ENCODE results near the gene KIF19. TPM values are rescaled to one million over a fixed set of nuclear protein-coding genes. Genes with fewer than 3 reads are reported as not detected.

The KIF19 gene
- total and polyA plus RNA-seq, 2 of the 4 experiments (the other 2 are of a cell fraction), result not detected

DNA sequence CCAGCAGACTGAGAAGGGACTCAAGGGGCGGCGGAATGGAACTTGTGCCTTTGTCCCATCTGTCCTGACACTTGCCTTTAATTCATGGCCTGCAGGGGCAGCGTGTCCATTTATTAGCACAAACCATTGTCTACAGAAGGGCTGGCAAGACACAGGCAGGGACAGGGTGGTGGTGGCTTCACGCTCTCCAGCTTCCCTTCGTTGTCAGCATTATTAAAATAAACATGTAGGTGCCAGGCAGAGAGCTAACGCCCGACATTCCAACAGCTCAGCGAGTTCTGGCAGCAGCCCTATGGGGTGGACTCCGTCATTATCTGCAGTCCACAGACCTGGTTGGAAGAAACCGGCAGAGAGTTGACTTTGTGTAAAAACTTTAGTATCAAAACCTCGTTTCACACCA lies 35.7 kb upstream of the KIF19 start:
- WGBS, 2 experiments (ENCODE audit: extremely low coverage in 2 of 2, insufficient read length in 1 of 2), result 80% methylated on average over 3 of the region's 11 CpGs; no CpG with 5 or more reads in 1 of the 2 experiments

More for the DNA sequence above, 35.7 kb upstream of the KIF19 start:
- Histone ChIP-seq H3K18ac (ENCODE audit: low read depth, low read length) (no peak overlapping the region), H2BK20ac (ENCODE audit: low read depth, low read length) (no peak overlapping the region), H3K79me1 (ENCODE audit: low read depth in 1 of 2, low read length in 2 of 2) (no peaks in the 10 kb centered on the region), H4K5ac (ENCODE audit: low read depth, low read length) (no peak overlapping the region), H2BK5ac (ENCODE audit: low read depth, low read length, poor library complexity, severe bottlenecking) (no peak overlapping the region), H3K9ac (ENCODE audit: low read depth, low read length) (no peak overlapping the region), H3K27me3 (ENCODE audit: control insufficient read depth, insufficient read depth, low read length) (no peaks in the 10 kb centered on the region), H2AK5ac (ENCODE audit: low read depth, low read length) (no peak overlapping the region), H3K36me3 (ENCODE audit: control insufficient read depth, insufficient read depth, low read length) (no peaks in the 10 kb centered on the region), H2BK15ac (ENCODE audit: low read depth, low read length) (no peak overlapping the region), H2AK9ac (replicated peaks; ENCODE audit: low read depth, low read length, poor library complexity) (no peak overlapping the region), H3K4ac (ENCODE audit: low read depth, low read length) (no peak overlapping the region), H2BK120ac (ENCODE audit: low read depth, low read length) (no peak overlapping the region), H4K91ac (ENCODE audit: insufficient read depth, low read depth, low read length) (no peak overlapping the region), H3K4me3 (ENCODE audit: insufficient read depth, low read depth, low read length) (no peak overlapping the region), H3K23ac (ENCODE audit: low read depth, low read length) (no peak overlapping the region), H3K9me3 (ENCODE audit: control insufficient read depth, insufficient read depth, low read length) (no peaks in the 10 kb centered on the region), H3K9me1 (ENCODE audit: insufficient read depth, low read length) (no peaks in the 10 kb centered on the region), H3K56ac (ENCODE audit: extremely low read depth, insufficient read depth, low read length) (no peak overlapping the region), H4K8ac (ENCODE audit: low read depth in 2 of 2, low read length in 2 of 2) (no peak overlapping the region), H3K4me2 (ENCODE audit: low read depth, low read length) (no peak overlapping the region), H4K20me1 (ENCODE audit: insufficient read depth, low read length) (no peaks in the 10 kb centered on the region), H3K4me1 (ENCODE audit: control insufficient read depth, insufficient read depth, low read length) (no peaks in the 10 kb centered on the region), H3K27ac (ENCODE audit: insufficient read depth, low read length) (no peak overlapping the region), H2AFZ (replicated peaks; ENCODE audit: low read length, poor library complexity) (no peak overlapping the region), H3K14ac (replicated peaks; ENCODE audit: low read depth, low read length) (no peak overlapping the region)
- DNase-seq, result no peak
- in situ Hi-C loops (cut with MboI; ENCODE audit: low sequenced_read_pairs) (no loop called here), intact Hi-C loops (cut with micrococcal nuclease) (no loop called here), dilution Hi-C loops (cut with HindIII; ENCODE audit: low sequenced_read_pairs, unreplicated experiment) (no loop called here)
- ChIA-PET POLR2A (ENCODE audit: unreplicated experiment) (no interaction called here), CTCF (no interaction called here)
- TF ChIP-seq CHD1 (IDR thresholded peaks at IDR 0.05; ENCODE audit: low read depth, low read length) (no peak), NFE2L2 (IDR thresholded peaks at IDR 0.05; ENCODE audit: low read depth, low read length) (no peak), MAFK (IDR thresholded peaks at IDR 0.05; ENCODE audit: low read depth, low read length) (no peak), RFX5 (IDR thresholded peaks at IDR 0.05; ENCODE audit: low read depth, low read length) (no peak)
- no peak for ATAC-seq (ENCODE audit: low read depth)
- no TSS peak for BruUV-seq (replicated peaks)
